HCT116 (cell line): Measurements from ENCODE around the gene VCAN. TPM values are rescaled to one million over a fixed set of nuclear protein-coding genes. Genes with fewer than 3 reads are reported as not detected.

Experiments used
- ATAC-seq: fragments of 200-7000 bp; cut with Tn5 transposase; 2 replicates; pipeline ENCODE4 v1.9.1; 2020; ENCODE audit warnings: mild to moderate bottlenecking, moderate library complexity
- BruUV-seq: library from RNA; stranded (reverse); fragments of 400-500 nt; replicated peaks from 2 replicates; lab custom pipeline; 2021; lab: Mats Ljungman, UMichigan
- CTCF ChIA-PET: fragments of 300-600 bp; sonication (Branson Sonifier 250); formaldehyde crosslinking; loops from one replicate; lab custom pipeline; 2021; ENCODE audit warnings: antibody characterized with exemption; lab: Charles Lee
- POLR2A ChIA-PET: fragments of 300-600, 350-600 bp; sonication (Branson Sonifier 250); formaldehyde crosslinking; loops from one replicate; lab custom pipeline; 2021; ENCODE audit warnings: antibody characterized with exemption; lab: Charles Lee
- RAD21 ChIA-PET, 2 experiments: fragments of 300-600 bp; sonication (Branson Sonifier 250); formaldehyde crosslinking; loops; one replicate each; lab custom pipeline; 2023; ENCODE audit warnings: low total read pairs in 2 of 2; ENCODE audit not compliant: uncharacterized antibody in 2 of 2, unreplicated experiment in 2 of 2, low non-redundant PET in 1 of 2; lab: Charles Lee
- DNase-seq: peaks from one replicate; pipeline ENCODE4 v3.0.0-alpha.2; 2010; ENCODE audit warnings: low read depth, low spot score
- H2AFZ ChIP-seq: fragments of 200-600 bp; shearing (Covaris generic), sonication (generic); 2 replicates; pipeline ENCODE4 v1.6.1; 2017; ENCODE audit warnings: low read depth, mixed run types, mixed read lengths, antibody characterized with exemption, low read length; ENCODE audit not compliant: poor library complexity, severe bottlenecking
- H3K27ac ChIP-seq: 2 replicates; pipeline ENCODE4 v1.5.1; 2012; ENCODE audit warnings: low read depth, low read length
- H3K27me3 ChIP-seq: fragments of 200-600 bp; sonication (generic); 2 replicates; pipeline ENCODE4 v1.6.1; 2016; ENCODE audit warnings: mixed run types, low read length, mixed read lengths; ENCODE audit not compliant: insufficient read depth
- H3K36me3 ChIP-seq, 2 experiments: fragments of 200-500 bp in 1 of 2; fragments of 200-600 bp in 1 of 2; sonication (Bioruptor generic) in 1 of 2; sonication (generic) in 1 of 2; 2 replicates each; pipeline versions ENCODE4 v1.5.1 to v1.6.1; 2014 to 2016; ENCODE audit warnings: low read length in 2 of 2, inconsistent platforms in 1 of 2, mixed read lengths in 1 of 2, mixed run types in 1 of 2; ENCODE audit not compliant: insufficient read depth in 2 of 2, control insufficient read depth in 1 of 2
- H3K4me1 ChIP-seq, 2 experiments: fragments of 200-600 bp in 1 of 2; sonication (generic) in 1 of 2; 2 replicates each; pipeline versions ENCODE4 v1.5.1 to v1.6.1; 2012 to 2017; ENCODE audit warnings: low read length in 2 of 2, inconsistent platforms in 1 of 2, mild to moderate bottlenecking in 1 of 2, mixed read lengths in 1 of 2, mixed run types in 1 of 2, moderate library complexity in 1 of 2; ENCODE audit not compliant: insufficient read depth in 2 of 2, control insufficient read depth in 1 of 2
- H3K4me2 ChIP-seq: fragments of 200-600 bp; sonication (generic); 2 replicates; pipeline ENCODE4 v1.6.1; 2017; ENCODE audit warnings: mixed run types, low read length, mixed read lengths
- H3K4me3 ChIP-seq, 2 experiments: fragments of 200-600 bp in 1 of 2; sonication (generic) in 1 of 2; replicated peaks in 1 of 2; 2 replicates each; pipeline ENCODE4 v1.5.1; 2011 to 2016; ENCODE audit warnings: low read length in 2 of 2, control low read depth in 1 of 2, low read depth in 1 of 2, mild to moderate bottlenecking in 1 of 2, mixed read lengths in 1 of 2, mixed run types in 1 of 2
- H3K79me2 ChIP-seq: fragments of 200-600 bp; sonication (generic); 2 replicates; pipeline ENCODE4 v1.6.1; 2017; ENCODE audit warnings: mild to moderate bottlenecking, mixed run types, low read length, moderate library complexity, mixed read lengths; ENCODE audit not compliant: insufficient read depth
- H3K9ac ChIP-seq: fragments of 200-600 bp; sonication (generic); 2 replicates; pipeline ENCODE4 v1.6.1; 2016; ENCODE audit warnings: low read length, mixed read lengths
- H3K9me2 ChIP-seq: fragments of 200-600 bp; sonication (generic), shearing (Covaris generic); 2 replicates; pipeline ENCODE4 v1.6.1; 2017; ENCODE audit warnings: mixed run types, mild to moderate bottlenecking, moderate library complexity; ENCODE audit not compliant: insufficient read depth
- H3K9me3 ChIP-seq, 2 experiments: fragments of 200-500 bp in 1 of 2; fragments of 200-600 bp in 1 of 2; sonication (Bioruptor generic) in 1 of 2; sonication (generic) in 1 of 2; 2 replicates each; pipeline ENCODE4 v1.6.1; 2014 to 2017; ENCODE audit warnings: low read length in 2 of 2, mixed read lengths in 2 of 2, inconsistent platforms in 1 of 2, low read depth in 1 of 2, mild to moderate bottlenecking in 1 of 2, mixed run types in 1 of 2, moderate library complexity in 1 of 2; ENCODE audit not compliant: control insufficient read depth in 1 of 2, insufficient read depth in 1 of 2
- H4K20me1 ChIP-seq: fragments of 200-600 bp; sonication (generic), shearing (Covaris generic); 2 replicates; pipeline ENCODE4 v1.6.1; 2017; ENCODE audit warnings: mixed run types, mild to moderate bottlenecking, moderate library complexity; ENCODE audit not compliant: insufficient read depth
- CEBPB ChIP-seq: IDR thresholded peaks from 2 replicates; pipeline ENCODE4 v1.6.1; 2012; ENCODE audit warnings: low read depth
- EGR1 ChIP-seq: IDR thresholded peaks from 2 replicates; pipeline ENCODE4 v1.6.1; 2012; ENCODE audit warnings: low read depth
- JUND ChIP-seq: IDR thresholded peaks from 2 replicates; pipeline ENCODE4 v1.6.1; 2012
- POLR2A ChIP-seq: IDR thresholded peaks from 2 replicates; pipeline ENCODE4 v1.7.0; 2011; ENCODE audit warnings: borderline replicate concordance; ENCODE audit not compliant: insufficient read depth, insufficient read length; ENCODE audit errors: extremely low read depth
- POLR2AphosphoS5 ChIP-seq: IDR thresholded peaks from 2 replicates; pipeline ENCODE4 v1.6.1; 2011; ENCODE audit warnings: mild to moderate bottlenecking, low read depth, low read length, moderate library complexity
- RAD21 ChIP-seq: IDR thresholded peaks from 2 replicates; pipeline ENCODE4 v1.6.1; 2012; ENCODE audit warnings: low read depth, mild to moderate bottlenecking
- SP1 ChIP-seq: IDR thresholded peaks from 2 replicates; pipeline ENCODE4 v1.6.1; 2012; ENCODE audit warnings: low read depth
- SRF ChIP-seq: IDR thresholded peaks from 2 replicates; pipeline ENCODE4 v1.6.1; 2012; ENCODE audit warnings: low read depth
- TCF7L2 ChIP-seq: IDR thresholded peaks from 2 replicates; pipeline ENCODE4 v1.7.0; 2011; ENCODE audit warnings: borderline replicate concordance, inconsistent platforms; ENCODE audit not compliant: insufficient read depth, insufficient read length; ENCODE audit errors: extremely low read depth
- YY1 ChIP-seq: IDR thresholded peaks from 2 replicates; pipeline ENCODE4 v1.6.1; 2011; ENCODE audit warnings: low read length, low read depth, moderate library complexity, mild to moderate bottlenecking; ENCODE audit not compliant: insufficient replicate concordance; ENCODE audit errors: extremely low read depth
- ZBTB33 ChIP-seq: IDR thresholded peaks from 2 replicates; pipeline ENCODE4 v1.6.1; 2011; ENCODE audit warnings: mild to moderate bottlenecking, low read length, moderate library complexity; ENCODE audit not compliant: insufficient replicate concordance; ENCODE audit errors: extremely low read depth
- ZFX ChIP-seq: fragments of 450-650 bp; IDR thresholded peaks from 2 replicates; pipeline ENCODE4 v1.6.1; 2017
- intact Hi-C: fragments of 100-400 bp; cut with micrococcal nuclease; formaldehyde crosslinking; loops from 2 replicates; pipeline ENCODE4 v1.10.0; 2022
- total RNA-seq: library from RNA; stranded (reverse); gene quantifications from one replicate; pipeline ENCODE4 v1.2.1, GENCODE V29; 2021; ENCODE audit not compliant: unreplicated experiment

VCAN gene
- total RNA-seq, 1 experiment from 2014 or later = 49.9 TPM

- POLR2A ChIA-PET = no interaction called here
- TF ChIP-seq ZFX = no peak
- no peak for TF ChIP-seq EGR1
- TF ChIP-seq JUND = no peak
- no peak for TF ChIP-seq RAD21
- TF ChIP-seq ZBTB33 = no peak
- no peak for TF ChIP-seq SP1
- no peak for TF ChIP-seq SRF
- TF ChIP-seq, all 23 proteins: peak for 0
- Histone ChIP-seq H3K4me1 (no peaks in the 10 kb centered on the region), H3K27me3 (no peaks in the 10 kb centered on the region), H3K79me2 (no peaks in the 10 kb centered on the region), H3K4me2 (no peak overlapping the region), H4K20me1 (no peaks in the 10 kb centered on the region), H3K9me3 (no peaks in the 10 kb centered on the region), H3K27ac (no peak overlapping the region), H2AFZ (no peak overlapping the region), H3K36me3 (no peaks in the 10 kb centered on the region; a peak in 1 of 4 replicates), H3K9me2 (no peaks in the 10 kb centered on the region), H3K4me3 (no peak overlapping the region), H3K9ac (no peak overlapping the region)
- no peak for ATAC-seq
- ChIA-PET CTCF (no interaction called here), RAD21 (no interaction called here)
- no peak for DNase-seq
- intact Hi-C loops = no loop called here
- BruUV-seq = no TSS peak
Observed at GRCh38 chr5:83517688-83518085, 46.1 kb downstream of the VCAN start.

GRCh38 chr5:83518319-83519061, 46.9 kb downstream of the VCAN start:
- no peaks in the 10 kb centered on the region for H3K4me1 ChIP-seq
- H3K27ac ChIP-seq = no peak overlapping the region
- no peak overlapping the region for H2AFZ ChIP-seq
- RAD21 ChIA-PET = no interaction called here
- CTCF ChIA-PET = no interaction called here
- intact Hi-C loops = no loop called here
- no TSS peak for BruUV-seq
- H3K36me3 ChIP-seq = no peaks in the 10 kb centered on the region
- no peak overlapping the region for H3K9ac ChIP-seq
- no peaks in the 10 kb centered on the region for H3K27me3 ChIP-seq
- H3K9me3 ChIP-seq = no peaks in the 10 kb centered on the region
- ATAC-seq (no peak), DNase-seq (no peak)
- TF ChIP-seq POLR2A (no peak), CEBPB (no peak), POLR2AphosphoS5 (no peak), TCF7L2 (no peak), YY1 (no peak)
- H3K9me2 ChIP-seq = no peaks in the 10 kb centered on the region
- H3K4me3 ChIP-seq = no peak overlapping the region
- no peaks in the 10 kb centered on the region for H4K20me1 ChIP-seq
- H3K79me2 ChIP-seq = no peaks in the 10 kb centered on the region
- no peak overlapping the region for H3K4me2 ChIP-seq
- POLR2A ChIA-PET = no interaction called here
